ACC112 (cell line): Measurements from ENCODE around the gene LRP1B.

Source experiments
- H2AFZ ChIP-seq: fragments of 200-600 bp; sonication (generic); one replicate; pipeline ENCODE4 v1.6.0; 2017; ENCODE audit warnings: antibody characterized with exemption, low read length; ENCODE audit not compliant: unreplicated experiment
- H3K27ac ChIP-seq: fragments of 200-600 bp; sonication (generic); 2 replicates; pipeline ENCODE4 v1.5.1; 2014; ENCODE audit warnings: low read depth, mild to moderate bottlenecking, antibody characterized with exemption, low read length, moderate library complexity
- H3K27me3 ChIP-seq: fragments of 200-600 bp; sonication (generic); 2 replicates; pipeline ENCODE4 v1.6.1; 2014; ENCODE audit warnings: mild to moderate bottlenecking, antibody characterized with exemption, low read length, moderate library complexity, mixed read lengths; ENCODE audit not compliant: insufficient read depth
- H3K36me3 ChIP-seq: fragments of 200-600 bp; sonication (generic); 2 replicates; pipeline ENCODE4 v1.6.1; 2016; ENCODE audit warnings: mild to moderate bottlenecking, antibody characterized with exemption, low read length, moderate library complexity, mixed read lengths; ENCODE audit not compliant: insufficient read depth
- H3K4me1 ChIP-seq: fragments of 200-600 bp; sonication (generic); one replicate; pipeline ENCODE4 v1.6.1; 2016; ENCODE audit warnings: low read length, mixed read lengths; ENCODE audit not compliant: insufficient read depth, unreplicated experiment, control insufficient read depth
- H3K4me3 ChIP-seq: fragments of 200-600 bp; sonication (generic); 2 replicates; pipeline ENCODE4 v1.5.1; 2014; ENCODE audit warnings: mild to moderate bottlenecking, low read depth, low read length
- H3K79me2 ChIP-seq: fragments of 200-600 bp; sonication (generic); one replicate; pipeline ENCODE4 v1.6.0; 2016; ENCODE audit warnings: low read length; ENCODE audit not compliant: control insufficient read depth, unreplicated experiment, insufficient read depth

Gene LRP1B

DNA sequence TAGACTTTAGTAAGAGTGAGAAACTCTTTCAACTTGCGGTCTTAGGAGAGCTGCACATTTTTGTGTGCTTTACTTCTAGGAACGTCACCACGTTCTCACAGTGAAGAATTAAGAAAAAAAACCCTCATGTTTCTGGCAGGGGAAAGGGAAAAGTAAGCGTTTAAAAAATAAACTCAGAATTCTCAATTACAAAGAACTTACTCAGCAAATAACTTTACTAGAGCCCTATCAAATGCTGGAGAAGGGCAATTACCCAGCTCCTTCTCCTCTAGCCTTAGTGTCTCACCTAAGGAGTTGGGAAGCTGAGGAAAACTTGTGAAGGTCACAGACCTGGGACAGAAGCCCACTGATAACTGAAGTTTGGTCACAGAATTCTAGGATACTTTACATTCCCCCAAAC lies 1500.3 kb downstream of the LRP1B start:
- H3K27ac ChIP-seq, result no peak overlapping the region
- H2AFZ ChIP-seq, result no peak overlapping the region
- no peaks in the 10 kb centered on the region for H3K36me3 ChIP-seq
- no peak overlapping the region for H3K4me3 ChIP-seq
- H3K79me2 ChIP-seq, result no peaks in the 10 kb centered on the region
- H3K27me3 ChIP-seq, result no peaks in the 10 kb centered on the region
- H3K4me1 ChIP-seq, result no peaks in the 10 kb centered on the region

GRCh38 chr2:140627885-140628284 lies 1502.9 kb downstream of the LRP1B start:
- Histone ChIP-seq H2AFZ (no peak overlapping the region), H3K4me3 (no peak overlapping the region), H3K27ac (no peak overlapping the region), H3K4me1 (no peaks in the 10 kb centered on the region), H3K79me2 (no peaks in the 10 kb centered on the region), H3K36me3 (no peaks in the 10 kb centered on the region), H3K27me3 (no peaks in the 10 kb centered on the region)

- H3K27ac ChIP-seq, result no peak overlapping the region
- H3K36me3 ChIP-seq, result no peaks in the 10 kb centered on the region
- H2AFZ ChIP-seq, result no peak overlapping the region
- no peaks in the 10 kb centered on the region for H3K27me3 ChIP-seq
- H3K4me3 ChIP-seq, result no peak overlapping the region
- no peaks in the 10 kb centered on the region for H3K79me2 ChIP-seq
- H3K4me1 ChIP-seq, result no peaks in the 10 kb centered on the region
Observed at GRCh38 chr2:140627136-140627535, 1503.7 kb downstream of the LRP1B start.

GRCh38 chr2:140624200-140624599 lies 1506.6 kb downstream of the LRP1B start:
- no peaks in the 10 kb centered on the region for H3K27me3 ChIP-seq
- no peak overlapping the region for H3K27ac ChIP-seq
- H3K36me3 ChIP-seq, result no peaks in the 10 kb centered on the region
- no peaks in the 10 kb centered on the region for H3K4me1 ChIP-seq
- H2AFZ ChIP-seq, result no peak overlapping the region
- H3K4me3 ChIP-seq, result no peak overlapping the region
- no peaks in the 10 kb centered on the region for H3K79me2 ChIP-seq

- H3K36me3 ChIP-seq, result no peaks in the 10 kb centered on the region
- no peaks in the 10 kb centered on the region for H3K4me1 ChIP-seq
- no peak overlapping the region for H2AFZ ChIP-seq
- H3K79me2 ChIP-seq, result no peaks in the 10 kb centered on the region
- H3K4me3 ChIP-seq, result no peak overlapping the region
- no peaks in the 10 kb centered on the region for H3K27me3 ChIP-seq
- no peak overlapping the region for H3K27ac ChIP-seq
Observed at GRCh38 chr2:140621583-140622362, 1509.0 kb downstream of the LRP1B start.

DNA sequence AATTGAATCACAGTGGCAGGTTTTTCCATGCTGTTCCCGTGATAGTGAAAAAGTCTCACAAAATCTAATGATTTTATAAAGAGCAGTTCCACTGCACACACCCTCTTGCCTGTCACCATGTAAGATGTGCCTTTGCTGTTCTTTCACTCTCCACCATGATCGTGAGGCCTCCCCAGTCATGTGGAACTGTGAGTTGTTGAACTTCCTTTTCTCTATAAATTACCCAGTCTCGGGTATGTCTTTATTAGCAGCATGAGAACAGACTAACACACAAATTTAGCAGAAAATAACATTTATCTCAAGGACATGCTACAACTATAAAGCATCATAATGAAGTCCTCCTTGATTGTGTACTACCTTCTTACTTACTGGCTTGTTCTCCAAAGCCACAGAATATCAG lies 1526.0 kb downstream of the LRP1B start:
- Histone ChIP-seq H3K4me1 (peaks cover 11% of the 10 kb centered on the region), H3K4me3 (no peak overlapping the region), H3K79me2 (no peaks in the 10 kb centered on the region), H3K27ac (no peak overlapping the region), H3K36me3 (no peaks in the 10 kb centered on the region), H2AFZ (no peak overlapping the region), H3K27me3 (no peaks in the 10 kb centered on the region)

- Histone ChIP-seq H2AFZ (no peak overlapping the region), H3K4me1 (peaks cover 11% of the 10 kb centered on the region), H3K79me2 (no peaks in the 10 kb centered on the region), H3K27ac (no peak overlapping the region; the same call in 1 of the 2 replicates), H3K27me3 (no peaks in the 10 kb centered on the region), H3K4me3 (no peak overlapping the region), H3K36me3 (no peaks in the 10 kb centered on the region)
Observed at GRCh38 chr2:140604096-140604495, 1526.7 kb downstream of the LRP1B start.

DNA sequence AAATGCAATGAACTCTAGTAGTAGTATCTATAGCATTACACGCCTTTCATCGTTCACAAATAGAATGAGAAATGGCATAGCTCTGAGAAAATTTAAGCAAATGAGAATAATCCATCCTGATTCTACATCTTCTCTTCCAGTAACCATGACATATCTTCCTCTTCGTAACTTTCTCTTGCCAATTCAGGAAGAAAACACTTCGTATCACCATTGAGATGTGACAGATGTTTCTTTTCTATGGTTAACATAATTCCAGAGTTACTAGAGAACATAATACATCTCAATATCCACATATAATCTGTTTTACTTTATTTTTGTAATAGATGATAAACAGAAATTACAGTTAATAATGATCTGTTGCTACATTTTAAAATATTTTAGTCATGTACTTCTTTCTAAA lies 1527.4 kb downstream of the LRP1B start:
- Histone ChIP-seq H3K79me2 (no peaks in the 10 kb centered on the region), H3K27ac (no peak overlapping the region), H2AFZ (no peak overlapping the region), H3K4me3 (no peak overlapping the region), H3K36me3 (no peaks in the 10 kb centered on the region), H3K27me3 (no peaks in the 10 kb centered on the region), H3K4me1 (peaks cover 11% of the 10 kb centered on the region)

GRCh38 chr2:140601801-140602200 lies 1529.0 kb downstream of the LRP1B start:
- Histone ChIP-seq H2AFZ (no peak overlapping the region), H3K4me3 (no peak overlapping the region), H3K4me1 (peaks cover 11% of the 10 kb centered on the region), H3K79me2 (no peaks in the 10 kb centered on the region), H3K36me3 (no peaks in the 10 kb centered on the region), H3K27ac (no peak overlapping the region), H3K27me3 (no peaks in the 10 kb centered on the region)

DNA sequence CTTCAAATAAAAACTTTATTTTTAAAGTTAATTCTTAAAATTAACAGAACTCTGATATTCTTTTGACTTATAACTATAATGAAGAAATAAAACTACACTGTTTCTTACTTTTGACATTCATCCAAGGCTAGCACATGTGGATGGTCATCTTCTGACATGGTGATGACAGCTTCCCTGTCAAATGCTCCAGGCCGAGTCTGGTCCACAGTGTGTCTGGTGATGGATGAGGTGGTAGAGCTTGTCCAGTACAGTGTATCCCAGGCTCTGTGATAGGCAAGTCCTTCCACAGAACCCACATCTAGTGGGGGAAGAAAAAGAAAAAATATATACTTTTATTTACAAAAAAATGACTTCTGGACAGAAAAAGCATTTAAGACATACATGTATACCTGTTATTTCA lies 1529.5 kb downstream of the LRP1B start:
- Histone ChIP-seq H3K4me1 (peaks cover 11% of the 10 kb centered on the region), H3K27ac (no peak overlapping the region), H3K36me3 (no peaks in the 10 kb centered on the region), H3K27me3 (no peaks in the 10 kb centered on the region), H3K79me2 (no peaks in the 10 kb centered on the region), H2AFZ (no peak overlapping the region), H3K4me3 (no peak overlapping the region)

DNA sequence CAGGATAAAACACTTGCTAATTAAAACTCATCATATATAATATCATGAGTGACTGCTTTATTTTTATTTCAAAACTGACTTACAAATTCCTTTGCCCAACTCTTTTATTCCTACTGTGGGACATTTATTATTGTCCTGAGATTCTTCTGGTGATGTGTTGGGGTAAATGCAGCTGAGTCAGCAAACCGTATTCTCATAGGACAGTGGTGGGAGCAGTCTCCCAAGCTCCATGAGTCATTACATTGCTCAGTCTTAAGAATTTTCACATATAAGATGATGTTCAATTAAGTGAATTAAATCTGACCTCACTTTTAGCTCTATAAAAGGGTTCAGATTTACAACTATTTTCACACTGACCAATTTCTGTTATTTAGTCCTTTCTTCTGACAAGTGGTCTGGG lies 1530.7 kb downstream of the LRP1B start:
- Histone ChIP-seq H3K36me3 (no peaks in the 10 kb centered on the region), H3K79me2 (no peaks in the 10 kb centered on the region), H3K4me3 (no peak overlapping the region), H3K27ac (no peak overlapping the region), H3K27me3 (no peaks in the 10 kb centered on the region), H3K4me1 (peaks cover 11% of the 10 kb centered on the region), H2AFZ (no peak overlapping the region)
